GM19455 (cell line): ENCODE measurements around the gene MAB21L4.

Source experiments
- ATAC-seq: cut with Tn5 transposase; IDR thresholded peaks from one replicate; pipeline ENCODE4 v1.9.1; 2021; ENCODE audit not compliant: unreplicated experiment

MAB21L4 gene

GRCh38 chr2:240839152-240840143, 56.5 kb downstream of the MAB21L4 start:
- ATAC-seq = no peak

- ATAC-seq = no peak
Observed at GRCh38 chr2:240837621-240838020, 58.3 kb downstream of the MAB21L4 start.

- ATAC-seq = no peak
Observed at GRCh38 chr2:240836781-240837467, 59.0 kb downstream of the MAB21L4 start.
